NCI-H2171 treated with DMSO at 0.1 percent for 48 hours (cell line): ENCODE results near the gene CD36.

ENCODE experiments used
- DNase-seq: peaks from one replicate; lab custom pipeline; 2025; lab: John Stamatoyannopoulos, UW

Gene CD36

GRCh38 chr7:80705130-80705781 lies 66.8 kb downstream of the CD36 start:
- DNase-seq = no peak

- DNase-seq = no peak
Measured at GRCh38 chr7:80707318-80707717, 68.9 kb downstream of the CD36 start.

GRCh38 chr7:80708123-80708522 lies 69.7 kb downstream of the CD36 start:
- no peak for DNase-seq

- DNase-seq = no peak
Measured at GRCh38 chr7:80711531-80711930, 73.1 kb downstream of the CD36 start.

- no peak for DNase-seq
Measured at GRCh38 chr7:80719261-80719660, 80.8 kb downstream of the CD36 start.

DNA sequence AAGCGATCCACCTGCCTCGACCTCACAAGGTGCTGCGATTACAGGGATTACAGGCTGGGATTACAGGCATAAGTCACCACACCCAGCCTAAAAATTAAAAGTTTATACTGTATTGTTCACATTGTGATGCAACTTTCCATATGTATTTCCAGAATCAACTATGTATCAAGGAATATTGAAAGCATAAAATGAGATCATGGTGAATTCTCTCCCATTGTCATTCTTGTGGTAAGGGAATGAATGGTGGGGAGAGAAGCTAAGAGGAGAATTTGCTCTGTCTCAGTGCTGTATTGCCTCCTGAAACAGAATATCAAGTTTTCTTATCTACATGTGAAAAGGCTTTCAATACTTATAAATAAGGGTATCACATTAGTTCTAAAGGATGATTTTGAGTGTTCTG lies 81.7 kb downstream of the CD36 start:
- no peak for DNase-seq

DNA sequence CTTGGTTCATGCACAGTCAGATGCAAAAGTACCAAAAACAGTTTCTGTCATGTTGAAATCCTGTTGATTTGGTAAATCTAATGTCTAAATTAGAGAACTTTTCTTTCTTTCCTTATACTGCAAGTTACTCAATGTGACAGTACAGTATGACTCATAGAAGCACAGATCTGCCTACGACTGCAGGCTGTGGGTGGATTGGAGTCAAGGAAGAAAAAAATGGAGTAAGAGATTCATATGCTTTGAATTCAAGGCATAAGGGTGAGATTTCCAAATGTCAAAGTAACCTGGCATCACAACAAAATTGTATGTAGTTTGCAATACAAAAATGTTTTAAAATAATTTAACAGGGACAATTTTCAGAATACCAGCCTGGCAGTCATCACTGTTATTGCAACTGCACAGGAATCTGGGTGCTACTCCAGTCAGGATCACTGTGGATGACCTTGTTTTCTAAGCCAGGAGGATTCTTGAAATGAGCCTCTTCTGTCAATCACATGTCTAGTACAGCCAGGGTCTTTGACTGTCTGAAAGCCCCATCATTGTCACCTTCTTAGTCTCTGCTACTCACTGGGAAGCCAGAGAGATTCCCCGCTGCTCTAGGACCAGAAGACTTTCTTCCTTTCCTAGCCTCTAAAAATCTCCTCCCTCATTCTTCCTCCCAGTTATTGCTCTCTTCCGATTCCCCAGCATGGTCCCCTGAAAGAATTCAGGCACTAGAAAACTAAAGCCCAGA lies 83.6 kb downstream of the CD36 start:
- no peak for DNase-seq

GRCh38 chr7:80722616-80723195 lies 84.3 kb downstream of the CD36 start:
- DNase-seq = no peak

DNA sequence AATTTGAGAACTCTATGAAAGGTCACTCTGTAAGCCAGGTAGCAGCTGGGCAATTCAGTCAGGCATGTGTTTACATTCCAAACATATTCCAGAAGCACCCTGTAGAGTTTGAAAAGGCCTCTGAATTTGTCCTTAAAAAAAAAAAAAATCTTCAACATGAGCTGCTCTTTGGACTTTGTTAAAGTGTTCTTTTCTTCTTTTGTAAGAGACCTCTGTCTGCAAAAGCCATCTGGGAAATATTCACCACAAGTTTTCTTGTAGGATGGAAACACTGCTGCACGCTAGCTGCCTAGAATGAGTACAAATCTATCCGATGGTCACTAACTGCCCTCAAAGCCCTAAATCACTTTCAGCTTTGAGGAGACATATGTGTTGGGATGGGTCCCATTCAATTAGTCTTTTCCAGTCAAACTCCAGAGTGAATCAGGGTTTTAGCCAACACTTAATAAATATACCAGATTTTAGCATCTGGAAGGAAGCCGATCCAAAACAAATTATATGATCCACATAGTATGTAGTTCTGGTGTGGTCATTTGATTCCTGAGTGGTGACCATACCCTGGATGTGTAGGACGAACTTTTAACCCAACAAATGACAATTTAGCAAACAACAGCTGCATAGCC lies 85.9 kb downstream of the CD36 start:
- DNase-seq = no peak

- peak; percentile 50 for DNase-seq
Measured at GRCh38 chr7:80725181-80725611, 86.8 kb downstream of the CD36 start.
